A673 (cell line): Measurements from ENCODE around the gene MGA. TPM values are rescaled to one million over a fixed set of nuclear protein-coding genes. Genes with fewer than 3 reads are reported as not detected.

ENCODE experiments used
- BruUV-seq: library from RNA; stranded (reverse); fragments of 400-500 nt; replicated peaks from 2 replicates; lab custom pipeline; 2021; lab: Mats Ljungman, UMichigan
- CTCF ChIA-PET: fragments of 300-600 bp; sonication (Branson Sonifier 250); formaldehyde crosslinking; loops from one replicate; lab custom pipeline; 2022; ENCODE audit warnings: antibody characterized with exemption; lab: Charles Lee
- POLR2A ChIA-PET: fragments of 300-600 bp; sonication (Branson Sonifier 250); formaldehyde crosslinking; loops from one replicate; lab custom pipeline; 2022; ENCODE audit warnings: antibody characterized with exemption; ENCODE audit not compliant: low non-redundant PET; lab: Charles Lee
- DNase-seq: peaks from one replicate; pipeline ENCODE4 v3.0.0-alpha.2; 2015; ENCODE audit warnings: low spot score
- H3K27ac ChIP-seq: fragments of 200-600 bp; sonication (generic); 2 replicates; pipeline ENCODE4 v1.5.1; 2016; ENCODE audit warnings: mixed run types, low read depth, mild to moderate bottlenecking, mixed read lengths, antibody characterized with exemption, low read length; ENCODE audit not compliant: poor library complexity, severe bottlenecking
- H3K27me3 ChIP-seq: fragments of 200-600 bp; sonication (generic); replicated peaks from 2 replicates; pipeline ENCODE4 v1.6.1; 2017; ENCODE audit warnings: mixed run types, low read depth, mild to moderate bottlenecking, mixed read lengths, antibody characterized with exemption, low read length; ENCODE audit not compliant: insufficient read depth, poor library complexity
- H3K36me3 ChIP-seq: fragments of 200-600 bp; sonication (generic); 2 replicates; pipeline ENCODE4 v1.6.1; 2016; ENCODE audit warnings: mixed run types, mild to moderate bottlenecking, mixed read lengths, antibody characterized with exemption, low read length; ENCODE audit not compliant: insufficient read depth, poor library complexity, severe bottlenecking
- H3K4me1 ChIP-seq: fragments of 200-600 bp; sonication (generic); 2 replicates; pipeline ENCODE4 v1.6.1; 2017; ENCODE audit warnings: mixed run types, mild to moderate bottlenecking, mixed read lengths, antibody characterized with exemption, low read length; ENCODE audit not compliant: insufficient read depth, poor library complexity, severe bottlenecking
- H3K4me3 ChIP-seq: fragments of 200-600 bp; sonication (generic); 2 replicates; pipeline ENCODE4 v1.5.1; 2016; ENCODE audit warnings: low read depth, mixed run types, mild to moderate bottlenecking, mixed read lengths, low read length; ENCODE audit not compliant: poor library complexity, severe bottlenecking
- H3K9me3 ChIP-seq: fragments of 200-600 bp; sonication (generic); 2 replicates; pipeline ENCODE4 v1.6.1; 2016; ENCODE audit warnings: mixed run types, low read depth, mild to moderate bottlenecking, mixed read lengths, antibody characterized with exemption, low read length; ENCODE audit not compliant: poor library complexity, severe bottlenecking
- EZH2 ChIP-seq: fragments of 200-600 bp; sonication (generic); IDR thresholded peaks from 2 replicates; pipeline ENCODE4 v1.6.1; 2017; ENCODE audit warnings: borderline replicate concordance, low read depth, mild to moderate bottlenecking, mixed read lengths, antibody characterized with exemption, low read length; ENCODE audit not compliant: poor library complexity, severe bottlenecking
- intact Hi-C: fragments of 100-400 bp; cut with micrococcal nuclease; formaldehyde crosslinking; loops from one replicate; pipeline ENCODE4 v1.10.0; 2022; ENCODE audit not compliant: unreplicated experiment
- total RNA-seq: library from RNA; stranded (reverse); gene quantifications from 2 replicates; pipeline ENCODE4 v1.2.3, GENCODE V29; 2021
- TF ChIP-seq, protein P1 (sequence below): fragments of 300-800, 200-600 bp; sonication (generic); conservative IDR thresholded peaks from 2 replicates; pipeline ENCODE4 v1.5.1; 2017; ENCODE audit warnings: low read depth, mild to moderate bottlenecking, antibody characterized with exemption, low read length, moderate library complexity, mixed read lengths

The MGA gene
- total RNA-seq, 1 experiment from 2014 or later = 49.3 TPM

DNA sequence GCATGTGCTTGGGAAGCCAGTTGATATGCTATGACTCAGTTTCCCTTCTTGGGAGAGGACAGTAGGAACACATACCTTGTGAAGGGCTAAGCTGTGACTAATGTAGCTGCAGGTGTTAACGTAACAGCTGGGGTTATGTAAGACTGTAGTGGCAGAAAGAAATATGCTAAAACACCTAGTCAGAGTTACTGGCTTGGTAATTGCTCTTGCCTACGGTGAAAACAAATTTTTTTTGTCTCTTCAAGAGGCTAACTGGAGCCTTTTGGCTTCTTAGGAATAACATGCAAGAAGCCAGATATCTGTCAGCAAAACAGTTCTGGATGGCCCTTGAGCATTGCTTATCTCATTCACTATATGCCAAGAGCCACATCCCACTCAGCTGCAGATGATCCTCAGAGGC is 115.4 kb downstream of the MGA start:
- H3K36me3 ChIP-seq = no peaks in the 10 kb centered on the region
- no peaks in the 10 kb centered on the region for H3K9me3 ChIP-seq
- H3K4me3 ChIP-seq = peak overlapping the region; percentile 65
- H3K27me3 ChIP-seq = no peaks in the 10 kb centered on the region
- no peak for DNase-seq
- H3K4me1 ChIP-seq = peaks cover 35% of the 10 kb centered on the region
- BruUV-seq = no TSS peak
- POLR2A ChIA-PET = no interaction called here
- TF ChIP-seq, protein P1, sequence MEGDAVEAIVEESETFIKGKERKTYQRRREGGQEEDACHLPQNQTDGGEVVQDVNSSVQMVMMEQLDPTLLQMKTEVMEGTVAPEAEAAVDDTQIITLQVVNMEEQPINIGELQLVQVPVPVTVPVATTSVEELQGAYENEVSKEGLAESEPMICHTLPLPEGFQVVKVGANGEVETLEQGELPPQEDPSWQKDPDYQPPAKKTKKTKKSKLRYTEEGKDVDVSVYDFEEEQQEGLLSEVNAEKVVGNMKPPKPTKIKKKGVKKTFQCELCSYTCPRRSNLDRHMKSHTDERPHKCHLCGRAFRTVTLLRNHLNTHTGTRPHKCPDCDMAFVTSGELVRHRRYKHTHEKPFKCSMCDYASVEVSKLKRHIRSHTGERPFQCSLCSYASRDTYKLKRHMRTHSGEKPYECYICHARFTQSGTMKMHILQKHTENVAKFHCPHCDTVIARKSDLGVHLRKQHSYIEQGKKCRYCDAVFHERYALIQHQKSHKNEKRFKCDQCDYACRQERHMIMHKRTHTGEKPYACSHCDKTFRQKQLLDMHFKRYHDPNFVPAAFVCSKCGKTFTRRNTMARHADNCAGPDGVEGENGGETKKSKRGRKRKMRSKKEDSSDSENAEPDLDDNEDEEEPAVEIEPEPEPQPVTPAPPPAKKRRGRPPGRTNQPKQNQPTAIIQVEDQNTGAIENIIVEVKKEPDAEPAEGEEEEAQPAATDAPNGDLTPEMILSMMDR = no peak
- CTCF ChIA-PET = no interaction called here
- no peak overlapping the region for H3K27ac ChIP-seq
- intact Hi-C loops = loop anchor here (2.0 kb wide), 1 partner anchor 35 kb away; no protein-coding TSS in a partner anchor

DNA sequence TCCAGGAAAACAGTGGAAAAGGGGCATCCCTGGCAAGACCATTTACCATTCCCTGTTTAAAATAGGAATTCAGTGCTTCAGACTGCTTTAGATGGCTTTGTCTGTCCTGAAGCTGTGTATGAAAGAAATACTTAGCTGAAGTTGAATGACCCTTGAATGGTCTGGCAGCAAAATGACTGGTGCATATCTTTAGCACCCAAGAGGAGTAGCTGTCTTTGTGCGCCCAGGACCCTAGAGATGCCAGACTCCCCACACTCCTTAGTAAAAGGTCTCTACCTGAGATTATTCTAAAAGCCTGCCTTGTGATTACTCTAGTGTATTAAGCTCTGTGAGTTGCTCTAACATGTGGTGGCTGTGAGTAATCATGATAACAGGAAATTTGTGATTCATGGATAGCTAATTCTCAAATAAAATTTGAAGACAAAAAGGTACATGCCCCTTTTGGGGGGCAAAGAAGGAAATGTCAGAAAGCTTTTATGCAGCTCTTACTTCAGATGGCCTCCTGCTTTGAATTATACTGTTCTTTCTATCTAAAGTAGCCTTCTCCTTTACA is 117.3 kb downstream of the MGA start:
- TF ChIP-seq, protein P1 = no peak
- no peak for TF ChIP-seq EZH2
- Histone ChIP-seq H3K4me1 (peaks cover 35% of the 10 kb centered on the region), H3K27ac (no peak overlapping the region), H3K9me3 (no peaks in the 10 kb centered on the region), H3K36me3 (no peaks in the 10 kb centered on the region), H3K27me3 (no peaks in the 10 kb centered on the region), H3K4me3 (no peak overlapping the region)
- DNase-seq = no peak
- no TSS peak for BruUV-seq
- intact Hi-C loops = no loop called here
- POLR2A ChIA-PET = interaction anchor here (0.6 kb wide), 1 partner anchor 23 kb away, joined by 3 read pairs; no protein-coding TSS in a partner anchor
- CTCF ChIA-PET = no interaction called here

DNA sequence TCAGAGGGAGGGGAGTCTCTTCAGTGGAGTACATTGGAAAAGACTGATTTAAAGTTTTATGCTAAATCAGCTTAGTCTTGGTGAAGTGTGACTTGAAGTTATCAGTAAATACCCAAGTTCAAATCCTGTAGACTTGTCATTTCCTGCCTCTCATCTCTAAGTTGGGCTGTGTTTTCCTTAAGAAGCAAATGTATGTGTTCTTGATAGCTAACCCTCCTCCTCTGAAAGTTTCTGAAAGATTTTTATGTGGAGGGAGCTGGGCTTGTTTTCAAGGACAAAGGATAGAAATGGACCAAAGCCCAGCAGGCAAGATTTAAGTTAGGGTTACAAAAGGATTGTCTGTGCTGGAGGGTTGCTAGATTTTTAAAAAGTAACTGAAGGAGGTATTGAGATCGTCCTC is 118.3 kb downstream of the MGA start:
- Histone ChIP-seq H3K27ac (no peak overlapping the region), H3K27me3 (no peaks in the 10 kb centered on the region), H3K9me3 (no peaks in the 10 kb centered on the region), H3K4me1 (peaks cover 28% of the 10 kb centered on the region), H3K36me3 (no peaks in the 10 kb centered on the region), H3K4me3 (no peak overlapping the region)
- POLR2A ChIA-PET = interaction anchor here (0.5 kb wide), 1 partner anchor 140 kb away, joined by 4 read pairs; no protein-coding TSS in a partner anchor
- CTCF ChIA-PET = no interaction called here
- TF ChIP-seq EZH2 = no peak
- DNase-seq = no peak
- BruUV-seq = TSS peak; percentile 3
- intact Hi-C loops = no loop called here

DNA sequence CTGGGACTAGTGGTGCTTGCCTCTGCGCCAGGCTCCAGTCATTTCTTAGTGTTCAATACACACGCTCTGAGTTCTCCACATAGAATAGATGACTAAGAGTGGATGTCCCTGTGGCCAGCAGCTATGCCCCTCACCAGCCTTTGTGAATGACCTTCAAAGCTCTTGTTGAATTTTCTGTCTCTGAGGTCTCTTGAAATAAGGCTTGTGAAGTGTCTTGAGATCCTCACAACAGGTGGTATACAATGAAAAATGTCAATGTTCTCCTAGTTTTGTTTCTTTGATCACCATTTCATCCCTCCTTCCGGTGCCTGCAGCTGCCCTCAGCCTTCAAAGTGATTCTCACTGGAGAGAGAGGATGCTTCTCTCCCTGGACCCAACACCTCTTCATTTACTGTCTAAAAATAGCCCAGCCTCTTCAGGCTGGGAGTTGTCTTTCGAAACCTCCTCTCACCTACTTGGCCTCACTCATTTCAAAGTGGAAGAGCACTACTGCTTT is 119.5 kb downstream of the MGA start:
- DNase-seq = no peak
- ChIA-PET CTCF (interaction anchor here (0.5 kb wide), 1 partner anchor 341 kb away, joined by 3 read pairs; no protein-coding TSS in a partner anchor), POLR2A (no interaction called here)
- H3K36me3 ChIP-seq = no peaks in the 10 kb centered on the region
- TF ChIP-seq, protein P1 = no peak
- no peak for TF ChIP-seq EZH2
- H3K27ac ChIP-seq = no peak overlapping the region
- intact Hi-C loops = no loop called here
- H3K9me3 ChIP-seq = no peaks in the 10 kb centered on the region
- H3K4me1 ChIP-seq = peaks cover 24% of the 10 kb centered on the region
- H3K27me3 ChIP-seq = no peaks in the 10 kb centered on the region
- no TSS peak for BruUV-seq
- H3K4me3 ChIP-seq = no peak overlapping the region
